Endothelial cell of umbilical vein (primary cell): ENCODE data around the gene FILIP1. TPM values are rescaled to one million over a fixed set of nuclear protein-coding genes. Genes with fewer than 3 reads are reported as not detected.

Experiments used
- BruUV-seq: library from RNA; stranded (reverse); fragments of 400-500 nt; replicated peaks from 2 replicates; lab custom pipeline; 2021; lab: Mats Ljungman, UMichigan
- CTCF ChIA-PET: fragments of 300-600, 350-600 bp; sonication (Branson Sonifier 250); formaldehyde crosslinking; loops from one replicate; lab custom pipeline; 2021; ENCODE audit warnings: antibody characterized with exemption, inconsistent platforms; lab: Charles Lee
- POLR2A ChIA-PET: fragments of 300-600, 350-600 bp; sonication (Branson Sonifier 250); formaldehyde crosslinking; loops from one replicate; lab custom pipeline; 2021; ENCODE audit warnings: antibody characterized with exemption, inconsistent platforms; lab: Charles Lee
- DNase-seq: peaks from one replicate; pipeline ENCODE4 v3.0.0-alpha.2; 2011; ENCODE audit warnings: low read depth, low spot score
- FAIRE-seq: peaks from 2 replicates; lab custom pipeline; 2011; peaks lifted over from hg19 to GRCh38; lab: Jason Lieb, UNC
- H2AFZ ChIP-seq: 2 replicates; pipeline ENCODE4 v1.6.0; 2012; ENCODE audit warnings: low read depth, low read length, control low read depth, inconsistent platforms
- H3K27ac ChIP-seq: 2 replicates; pipeline ENCODE4 v1.5.1; 2011; ENCODE audit warnings: low read depth, mild to moderate bottlenecking, control low read depth, low read length, moderate library complexity; ENCODE audit not compliant: insufficient read depth
- H3K27me3 ChIP-seq, 2 experiments: 2 replicates each; pipeline versions ENCODE4 v1.6.0 to v1.6.1; 2011; ENCODE audit warnings: low read length in 2 of 2, mixed read lengths in 1 of 2; ENCODE audit not compliant: control insufficient read depth in 2 of 2, insufficient read depth in 2 of 2
- H3K36me3 ChIP-seq, 2 experiments: 2 replicates in 1 of 2; 3 replicates in 1 of 2; pipeline ENCODE4 v1.5.1; 2011; ENCODE audit warnings: low read length in 2 of 2, mild to moderate bottlenecking in 1 of 2, moderate library complexity in 1 of 2; ENCODE audit not compliant: control insufficient read depth in 2 of 2, insufficient read depth in 2 of 2; ENCODE audit errors: extremely low read depth in 1 of 2
- H3K4me1 ChIP-seq: 3 replicates; pipeline ENCODE4 v1.5.1; 2011; ENCODE audit warnings: mild to moderate bottlenecking, low read length; ENCODE audit not compliant: control insufficient read depth, insufficient read depth; ENCODE audit errors: extremely low read depth
- H3K4me2 ChIP-seq: 2 replicates; pipeline ENCODE4 v1.6.1; 2011; ENCODE audit warnings: low read length, control low read depth, mixed read lengths; ENCODE audit not compliant: insufficient read depth
- H3K4me3 ChIP-seq, 3 experiments: fragments of 200-600 bp in 1 of 3; sonication (generic), shearing (Covaris generic) in 1 of 3; replicated peaks in 1 of 3; 2 replicates each; pipeline ENCODE4 v1.5.1; 2011 to 2016; ENCODE audit warnings: control low read depth in 3 of 3, low read length in 3 of 3, mild to moderate bottlenecking in 2 of 3, inconsistent platforms in 1 of 3, low read depth in 1 of 3, moderate library complexity in 1 of 3; ENCODE audit not compliant: insufficient read depth in 1 of 3
- H3K79me2 ChIP-seq: 2 replicates; pipeline ENCODE4 v1.6.0; 2012; ENCODE audit warnings: low read length, inconsistent platforms; ENCODE audit not compliant: control insufficient read depth, insufficient read depth
- H3K9ac ChIP-seq: replicated peaks from 2 replicates; pipeline ENCODE3; 2011; ENCODE audit warnings: low read length, control low read depth; ENCODE audit not compliant: insufficient read depth; ENCODE audit errors: extremely low read depth
- H3K9me1 ChIP-seq: replicated peaks from 3 replicates; pipeline ENCODE4 v1.6.0; 2011; ENCODE audit warnings: mild to moderate bottlenecking, low read length; ENCODE audit not compliant: control insufficient read depth, insufficient read depth; ENCODE audit errors: extremely low read depth
- H3K9me3 ChIP-seq: replicated peaks from 2 replicates; pipeline ENCODE4 v1.5.1; 2012; ENCODE audit warnings: low read length, inconsistent platforms; ENCODE audit not compliant: control insufficient read depth, insufficient read depth
- H4K20me1 ChIP-seq: replicated peaks from 2 replicates; pipeline ENCODE3; 2011; ENCODE audit warnings: mild to moderate bottlenecking, low read length; ENCODE audit not compliant: control insufficient read depth, insufficient read depth; ENCODE audit errors: extremely low read depth
- EZH2 ChIP-seq: IDR thresholded peaks from 2 replicates; pipeline ENCODE4 v1.6.1; 2012; ENCODE audit warnings: borderline replicate concordance, low read depth, mild to moderate bottlenecking, moderate library complexity, low read length, inconsistent platforms; ENCODE audit not compliant: severe bottlenecking
- FOS ChIP-seq: IDR thresholded peaks from 2 replicates; pipeline ENCODE4 v1.6.1; 2011; ENCODE audit warnings: mild to moderate bottlenecking, low read length, moderate library complexity, borderline replicate concordance; ENCODE audit not compliant: insufficient read depth
- GATA2 ChIP-seq: IDR thresholded peaks from 2 replicates; pipeline ENCODE4 v1.7.0; 2011; ENCODE audit warnings: low read depth, mild to moderate bottlenecking, moderate library complexity, mixed read lengths, low read length; ENCODE audit not compliant: insufficient read length, insufficient read depth
- JUN ChIP-seq: IDR thresholded peaks from 2 replicates; pipeline ENCODE4 v1.6.1; 2011; ENCODE audit warnings: borderline replicate concordance, low read depth; ENCODE audit not compliant: insufficient read length, insufficient read depth
- MYC ChIP-seq: IDR thresholded peaks from one replicate; pipeline ENCODE4 v1.6.1; 2011; ENCODE audit warnings: mild to moderate bottlenecking, low read depth, low read length
- POLR2A ChIP-seq: IDR thresholded peaks from 2 replicates; pipeline ENCODE4 v1.6.1; 2012; ENCODE audit warnings: low read depth, mild to moderate bottlenecking, control low read depth, low read length
- POLR2AphosphoS5 ChIP-seq: IDR thresholded peaks from 2 replicates; pipeline ENCODE4 v1.6.1; 2012; ENCODE audit warnings: low read depth, mild to moderate bottlenecking, control low read depth, low read length, moderate library complexity; ENCODE audit not compliant: insufficient read depth
- dilution Hi-C: fragments of 300-500 bp; cut with MboI; formaldehyde crosslinking; loops from one replicate; pipeline ENCODE4 v1.15.0; 2019; ENCODE audit warnings: low sequenced_read_pairs; ENCODE audit not compliant: extremely low pct_ligation_motif_present
- intact Hi-C: fragments of 100-400 bp; cut with micrococcal nuclease; formaldehyde crosslinking; loops from one replicate; pipeline ENCODE4 v1.10.0; 2022
- polyA plus RNA-seq, 4 experiments: library from polyadenylated mRNA; depleted of rRNA in 3 of 4; stranded (reverse) in 3 of 4; unstranded in 1 of 4; fragments of >200 nt; gene quantifications; 2 replicates each; pipeline versions ENCODE4 v1.2.1 to v1.2.3, GENCODE V29; 2011 to 2012; ENCODE audit warnings: missing spikeins in 1 of 4
- total RNA-seq: library from RNA; stranded (reverse); gene quantifications from 2 replicates; pipeline ENCODE4 v1.2.3, GENCODE V29; 2021
- TF ChIP-seq, protein P1 (sequence below): IDR thresholded peaks from 2 replicates; pipeline ENCODE4 v1.6.1; 2011; ENCODE audit not compliant: insufficient read depth, insufficient read length
- TF ChIP-seq, protein P2 (sequence below), 2 donors: IDR thresholded peaks; 1 replicate in 1 of 2; 2 replicates in 1 of 2; pipeline ENCODE4 v1.5.1; 2011; ENCODE audit warnings: low read length in 2 of 2, mild to moderate bottlenecking in 2 of 2, moderate library complexity in 2 of 2, control low read depth in 1 of 2, inconsistent platforms in 1 of 2, low read depth in 1 of 2; ENCODE audit not compliant: insufficient read depth in 1 of 2; ENCODE audit errors: extremely low read depth in 1 of 2

The FILIP1 gene
- total and polyA plus RNA-seq, 2 donors (not counting 3 experiments of a cell fraction or from before 2014, with no cell fraction given): 2.8 to 13.7 TPM

DNA sequence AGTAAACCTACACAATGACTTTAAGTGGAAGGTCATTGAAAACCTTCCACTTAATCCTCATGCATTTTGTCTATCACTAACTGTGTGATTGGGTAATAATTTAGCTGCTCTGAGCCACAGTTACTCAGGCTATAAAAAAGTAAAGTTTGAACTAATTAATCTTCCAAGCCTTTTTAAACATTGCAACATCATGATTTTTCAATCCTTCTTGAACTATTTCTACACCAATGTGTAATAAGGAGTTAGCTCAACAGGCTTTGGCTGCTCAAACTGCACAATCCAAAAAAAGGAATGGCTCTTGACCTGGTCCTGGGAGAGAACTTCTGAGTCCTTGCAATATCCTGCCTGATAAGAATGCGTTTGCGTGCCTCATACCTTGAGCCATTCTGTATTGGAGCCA lies 34.8 kb upstream of the FILIP1 start:
- BruUV-seq: no TSS peak
- DNase-seq: no peak
- intact Hi-C loops: no loop called here
- no peak for FAIRE-seq
- peaks cover 14% of the 10 kb centered on the region for H3K4me1 ChIP-seq
- POLR2A ChIA-PET: no interaction called here
- H3K9me3 ChIP-seq: no peaks in the 10 kb centered on the region
- TF ChIP-seq POLR2A (no peak), MYC (no peak), POLR2AphosphoS5 (no peak), EZH2 (no peak), GATA2 (no peak), JUN (no peak), FOS (no peak)
- TF ChIP-seq, protein P1, sequence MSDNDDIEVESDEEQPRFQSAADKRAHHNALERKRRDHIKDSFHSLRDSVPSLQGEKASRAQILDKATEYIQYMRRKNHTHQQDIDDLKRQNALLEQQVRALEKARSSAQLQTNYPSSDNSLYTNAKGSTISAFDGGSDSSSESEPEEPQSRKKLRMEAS: no peak
- TF ChIP-seq, protein P2, sequence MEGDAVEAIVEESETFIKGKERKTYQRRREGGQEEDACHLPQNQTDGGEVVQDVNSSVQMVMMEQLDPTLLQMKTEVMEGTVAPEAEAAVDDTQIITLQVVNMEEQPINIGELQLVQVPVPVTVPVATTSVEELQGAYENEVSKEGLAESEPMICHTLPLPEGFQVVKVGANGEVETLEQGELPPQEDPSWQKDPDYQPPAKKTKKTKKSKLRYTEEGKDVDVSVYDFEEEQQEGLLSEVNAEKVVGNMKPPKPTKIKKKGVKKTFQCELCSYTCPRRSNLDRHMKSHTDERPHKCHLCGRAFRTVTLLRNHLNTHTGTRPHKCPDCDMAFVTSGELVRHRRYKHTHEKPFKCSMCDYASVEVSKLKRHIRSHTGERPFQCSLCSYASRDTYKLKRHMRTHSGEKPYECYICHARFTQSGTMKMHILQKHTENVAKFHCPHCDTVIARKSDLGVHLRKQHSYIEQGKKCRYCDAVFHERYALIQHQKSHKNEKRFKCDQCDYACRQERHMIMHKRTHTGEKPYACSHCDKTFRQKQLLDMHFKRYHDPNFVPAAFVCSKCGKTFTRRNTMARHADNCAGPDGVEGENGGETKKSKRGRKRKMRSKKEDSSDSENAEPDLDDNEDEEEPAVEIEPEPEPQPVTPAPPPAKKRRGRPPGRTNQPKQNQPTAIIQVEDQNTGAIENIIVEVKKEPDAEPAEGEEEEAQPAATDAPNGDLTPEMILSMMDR (IDR thresholded peaks at IDR 0.05; ENCODE audit: extremely low read depth in 1 of 2, insufficient read depth in 1 of 2, low read depth in 1 of 2, low read length in 2 of 2): no peak
- no peaks in the 10 kb centered on the region for H3K36me3 ChIP-seq
- no peak overlapping the region for H3K27ac ChIP-seq
- H3K9me1 ChIP-seq: no peaks in the 10 kb centered on the region
- H3K27me3 ChIP-seq: peaks cover 2 to 3% of the 10 kb centered on the region in 2 experiments
- CTCF ChIA-PET: interaction anchor here (1.0 to 4.3 kb wide), 10 partner anchors 13 to 319 kb away, joined by 3 to 39 read pairs (median 4); partner anchors contain the start of gene COX7A2
- dilution Hi-C loops: loop anchor here (25.0 kb wide), 1 partner anchor 216 kb away; no protein-coding TSS in a partner anchor
- H3K79me2 ChIP-seq: no peaks in the 10 kb centered on the region
- H2AFZ ChIP-seq: no peak overlapping the region
- H4K20me1 ChIP-seq: no peaks in the 10 kb centered on the region
- H3K4me3 ChIP-seq: no peak overlapping the region
- H3K4me2 ChIP-seq: no peak overlapping the region
- H3K9ac ChIP-seq: no peak overlapping the region
